T-cell (primary cell): Measurements from ENCODE around the gene BRD3OS. TPM values are rescaled to one million over a fixed set of nuclear protein-coding genes. Genes with fewer than 3 reads are reported as not detected.

Experiments used
- ATAC-seq, 4 experiments: fragments of 200-7000 bp in 3 of 4; fragments of 150-1000 bp in 1 of 4; cut with Tn5 transposase; replicated peaks in 1 of 4; 1 replicate in 3 of 4; 2 replicates in 1 of 4; pipeline ENCODE4 v1.10.0; 2021; ENCODE audit warnings: moderate library complexity in 3 of 4, mild to moderate bottlenecking in 2 of 4, moderate number of reproducible peaks in 1 of 4
- CTCF ChIA-PET, 2 donors: fragments of 300-600 bp; sonication (Branson Sonifier 250); formaldehyde crosslinking; loops; one replicate each; lab custom pipeline; 2022; ENCODE audit warnings: antibody characterized with exemption in 2 of 2; lab: Charles Lee
- POLR2A ChIA-PET, 2 donors: fragments of 300-600 bp; sonication (Branson Sonifier 250); formaldehyde crosslinking; loops; one replicate each; lab custom pipeline; 2022; ENCODE audit warnings: antibody characterized with exemption in 2 of 2; lab: Charles Lee
- DNase-seq, 35 experiments: peaks; one replicate each; pipeline versions ENCODE4 v3.0.0 to v3.0.0-alpha.2; 2013 to 2023
- H3K27ac ChIP-seq: one replicate; pipeline ENCODE4 v1.5.1; 2013; ENCODE audit warnings: low read length
- H3K27me3 ChIP-seq, 2 experiments: replicated peaks in 1 of 2; 1 replicate in 1 of 2; 2 replicates in 1 of 2; pipeline versions ENCODE4 v1.6.1 to v1.7.0; 2013; ENCODE audit warnings: low read length in 1 of 2, mixed read lengths in 1 of 2; ENCODE audit not compliant: control insufficient read depth in 2 of 2, insufficient read depth in 2 of 2; ENCODE audit errors: extremely low read depth in 1 of 2
- H3K36me3 ChIP-seq, 2 donors: 1 replicate in 1 of 2; 2 replicates in 1 of 2; pipeline versions ENCODE4 v1.6.1 to v1.7.0; 2013; ENCODE audit warnings: low read length in 1 of 2; ENCODE audit not compliant: control insufficient read depth in 2 of 2, insufficient read depth in 1 of 2; ENCODE audit errors: extremely low read depth in 1 of 2
- H3K4me1 ChIP-seq, 2 experiments: 1 replicate in 1 of 2; 2 replicates in 1 of 2; pipeline versions ENCODE4 v1.6.1 to v1.7.0; 2013; ENCODE audit warnings: low read length in 2 of 2, mixed read lengths in 1 of 2; ENCODE audit not compliant: insufficient read depth in 2 of 2, control insufficient read depth in 1 of 2; ENCODE audit errors: extremely low read depth in 1 of 2
- H3K4me3 ChIP-seq, 2 donors: 1 replicate in 1 of 2; 2 replicates in 1 of 2; pipeline versions ENCODE4 v1.5.1 to v1.7.0; 2013; ENCODE audit warnings: mild to moderate bottlenecking in 2 of 2, low read length in 1 of 2, moderate library complexity in 1 of 2; ENCODE audit not compliant: control insufficient read depth in 1 of 2; ENCODE audit errors: extremely low read depth in 1 of 2
- H3K9me3 ChIP-seq: 2 replicates; pipeline ENCODE4 v1.7.0; 2013
- H3K27ac Mint-ChIP-seq, 2 donors: one replicate each; pipeline ENCODE4 v1.8.0; 2020 to 2021; ENCODE audit warnings: mild to moderate bottlenecking in 2 of 2, mixed read lengths in 2 of 2
- H3K27me3 Mint-ChIP-seq, 2 donors: one replicate each; pipeline ENCODE4 v1.8.0; 2021 to 2022; ENCODE audit warnings: mixed read lengths in 2 of 2
- H3K36me3 Mint-ChIP-seq: one replicate; pipeline ENCODE4 v1.8.0; 2021; ENCODE audit warnings: mixed read lengths
- H3K4me1 Mint-ChIP-seq, 3 donors: one replicate each; pipeline ENCODE4 v1.8.0; 2020 to 2022; ENCODE audit warnings: mixed read lengths in 3 of 3, mild to moderate bottlenecking in 1 of 3
- H3K4me3 Mint-ChIP-seq, 3 donors: one replicate each; pipeline ENCODE4 v1.8.0; 2020 to 2022; ENCODE audit warnings: mild to moderate bottlenecking in 3 of 3, mixed read lengths in 3 of 3, moderate library complexity in 3 of 3
- H3K9me3 Mint-ChIP-seq, 3 donors: one replicate each; pipeline ENCODE4 v1.8.0; 2020 to 2022; ENCODE audit warnings: mixed read lengths in 3 of 3
- WGBS: methylation state at CpG from one replicate; pipeline ENCODE4 v1.1.5; 2013; ENCODE audit warnings: missing lambda C conversion rate; ENCODE audit not compliant: insufficient coverage; 5-methylcytosine and 5-hydroxymethylcytosine counted together
- total RNA-seq, 35 experiments: library from RNA in 6 of 35; stranded (reverse) in 6 of 35; fragments of 120-200 nt in 1 of 35; gene quantifications; one replicate each; pipeline versions ENCODE4 v1.2.1 to v1.2.4 and lab custom pipeline; 2013 to 2026

BRD3OS gene
- total RNA-seq, 5 donors from 2014 or later (not counting 1 experiment from before 2014, with no cell fraction given): 8.4 to 18.0 (median 16.5) TPM

DNA sequence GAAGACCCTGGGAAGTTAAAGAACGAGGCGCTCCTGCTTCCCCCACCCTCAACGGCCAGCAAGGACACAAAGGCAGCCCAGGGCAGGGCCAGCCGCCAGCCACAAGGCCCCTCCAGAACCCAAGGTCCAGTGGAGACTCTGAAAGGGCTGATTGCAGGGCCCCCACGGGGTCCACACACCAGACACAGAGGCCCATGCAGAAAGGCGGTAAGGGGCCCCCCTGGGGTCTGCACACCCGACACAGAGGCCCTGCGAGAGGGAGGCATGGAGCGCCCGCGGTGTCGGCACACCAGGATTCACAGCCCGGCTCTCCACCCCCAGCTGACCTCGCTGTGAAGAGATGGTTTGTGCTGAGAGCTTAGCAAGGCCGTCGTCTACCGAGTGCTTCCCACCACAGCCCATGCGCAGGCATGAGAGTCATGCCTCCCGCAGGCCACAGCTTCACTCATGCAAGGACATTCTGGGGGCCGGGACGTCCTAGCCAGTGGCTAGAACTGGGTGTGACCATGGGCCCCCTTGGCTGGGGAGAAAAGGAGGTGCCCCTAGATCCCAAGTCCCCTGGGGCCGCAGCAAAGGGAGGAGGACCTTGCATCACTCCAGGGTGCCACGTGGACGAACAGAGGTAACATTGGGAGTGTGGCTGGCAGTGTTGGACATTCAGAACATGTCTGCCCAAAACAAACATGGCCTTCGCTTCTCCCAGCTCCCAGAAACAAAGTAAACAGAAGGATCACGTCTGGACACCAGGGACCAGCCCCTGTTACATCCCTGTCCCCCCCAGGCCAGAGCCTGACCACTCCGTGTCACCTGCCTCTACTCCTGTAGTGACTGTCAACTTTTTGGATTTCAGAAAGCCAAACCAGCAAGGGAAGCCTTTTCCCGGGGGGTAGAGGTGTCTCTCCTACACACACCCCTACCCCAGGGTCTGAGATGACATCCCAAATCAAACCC is 32.7 kb downstream of the BRD3OS start:
- DNase-seq (no peak), ATAC-seq (no peak)
- Histone ChIP-seq H3K9me3 (no peaks in the 10 kb centered on the region), H3K4me1 (peaks cover 2 to 76% of the 10 kb centered on the region in 2 experiments), H3K27me3 (no peaks in the 10 kb centered on the region), H3K4me3 (no peak overlapping the region), H3K27ac (no peak overlapping the region), H3K36me3 (peaks cover 5% of the 10 kb centered on the region in 2 donors)
- Mint-ChIP-seq H3K4me3 (no peak overlapping the region), H3K9me3 (no peaks in the 10 kb centered on the region), H3K36me3 (no peaks in the 10 kb centered on the region), H3K4me1 (peaks cover 21 to 54% (median 54%) of the 10 kb centered on the region in 3 donors), H3K27me3 (no peaks in the 10 kb centered on the region), H3K27ac (no peak overlapping the region)
- CTCF ChIA-PET: no interaction called here
- POLR2A ChIA-PET: no interaction called here
- WGBS: 92% methylated on average over 15 of the region's 28 CpGs

DNA sequence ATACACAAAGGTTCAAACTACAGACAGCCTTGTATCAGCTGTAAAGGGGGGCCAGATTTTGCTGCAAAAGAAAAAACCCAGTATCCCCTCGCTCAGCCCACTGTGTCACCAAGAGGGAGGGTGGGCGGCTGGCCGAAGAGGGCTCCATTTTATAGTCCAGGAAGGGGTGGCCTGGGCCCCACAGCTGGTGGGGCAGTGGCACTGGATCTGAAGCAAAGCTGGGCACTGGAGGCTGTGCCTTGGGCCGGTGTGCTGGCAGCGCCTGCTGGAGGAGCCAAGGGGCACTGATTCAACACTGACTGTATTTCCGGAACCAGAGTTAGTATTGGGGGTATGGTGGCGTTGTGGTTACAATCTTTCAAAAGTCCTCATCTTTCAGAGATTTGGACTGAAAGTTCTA is 33.4 kb downstream of the BRD3OS start:
- ChIA-PET POLR2A (no interaction called here), CTCF (no interaction called here)
- H3K9me3 Mint-ChIP-seq: no peaks in the 10 kb centered on the region
- Histone ChIP-seq H3K9me3 (no peaks in the 10 kb centered on the region), H3K36me3 (peaks cover 3 to 8% of the 10 kb centered on the region in 2 donors), H3K27ac (no peak overlapping the region), H3K4me1 (peaks cover 2 to 83% of the 10 kb centered on the region in 2 experiments), H3K4me3 (no peak overlapping the region), H3K27me3 (no peaks in the 10 kb centered on the region)
- H3K27me3 Mint-ChIP-seq: no peaks in the 10 kb centered on the region
- 98% methylated on average over 7 of the region's 7 CpGs for WGBS
- H3K4me1 Mint-ChIP-seq: peaks cover 26 to 61% (median 60%) of the 10 kb centered on the region in 3 donors
- peak overlapping the region in 1 of 2 donors; percentile 48 for H3K27ac Mint-ChIP-seq
- no peak overlapping the region for H3K4me3 Mint-ChIP-seq
- ATAC-seq (no peak), DNase-seq (no peak)
- H3K36me3 Mint-ChIP-seq: no peaks in the 10 kb centered on the region

DNA sequence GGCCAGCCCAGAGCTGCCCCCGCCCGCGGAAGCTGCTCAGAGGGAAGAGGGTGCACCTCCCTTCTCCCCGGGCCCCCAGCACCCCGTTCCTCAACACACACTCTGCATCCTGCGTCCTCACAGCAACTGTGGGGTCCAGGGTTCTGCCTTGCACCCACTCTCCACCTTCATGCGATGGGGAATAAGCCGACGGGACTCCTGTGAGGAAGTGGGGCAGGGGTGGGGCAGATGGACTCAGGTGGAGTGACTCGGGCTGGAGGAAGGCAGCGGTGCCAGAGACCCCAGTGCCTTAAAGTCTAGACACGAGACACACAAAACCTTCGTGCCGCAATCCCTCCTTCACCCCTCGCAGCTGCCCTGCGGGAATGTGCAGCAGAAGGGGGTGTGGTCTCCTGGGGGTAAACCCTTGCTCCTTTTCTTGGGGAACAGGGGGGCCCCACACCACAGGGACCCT is 33.9 kb downstream of the BRD3OS start:
- peaks cover 26 to 63% (median 62%) of the 10 kb centered on the region in 3 donors for H3K4me1 Mint-ChIP-seq
- H3K27ac Mint-ChIP-seq: no peak overlapping the region
- ChIA-PET POLR2A (no interaction called here), CTCF (no interaction called here)
- H3K9me3 Mint-ChIP-seq: no peaks in the 10 kb centered on the region
- no peaks in the 10 kb centered on the region for H3K27me3 Mint-ChIP-seq
- Histone ChIP-seq H3K27me3 (no peaks in the 10 kb centered on the region), H3K9me3 (no peaks in the 10 kb centered on the region), H3K36me3 (peaks cover 3 to 8% of the 10 kb centered on the region in 2 donors), H3K4me1 (peaks cover 2 to 88% of the 10 kb centered on the region in 2 experiments), H3K4me3 (no peak overlapping the region), H3K27ac (no peak overlapping the region)
- no peak for DNase-seq
- H3K36me3 Mint-ChIP-seq: no peaks in the 10 kb centered on the region
- WGBS: 90% methylated on average over 2 of the region's 16 CpGs
- ATAC-seq: no peak
- no peak overlapping the region for H3K4me3 Mint-ChIP-seq

DNA sequence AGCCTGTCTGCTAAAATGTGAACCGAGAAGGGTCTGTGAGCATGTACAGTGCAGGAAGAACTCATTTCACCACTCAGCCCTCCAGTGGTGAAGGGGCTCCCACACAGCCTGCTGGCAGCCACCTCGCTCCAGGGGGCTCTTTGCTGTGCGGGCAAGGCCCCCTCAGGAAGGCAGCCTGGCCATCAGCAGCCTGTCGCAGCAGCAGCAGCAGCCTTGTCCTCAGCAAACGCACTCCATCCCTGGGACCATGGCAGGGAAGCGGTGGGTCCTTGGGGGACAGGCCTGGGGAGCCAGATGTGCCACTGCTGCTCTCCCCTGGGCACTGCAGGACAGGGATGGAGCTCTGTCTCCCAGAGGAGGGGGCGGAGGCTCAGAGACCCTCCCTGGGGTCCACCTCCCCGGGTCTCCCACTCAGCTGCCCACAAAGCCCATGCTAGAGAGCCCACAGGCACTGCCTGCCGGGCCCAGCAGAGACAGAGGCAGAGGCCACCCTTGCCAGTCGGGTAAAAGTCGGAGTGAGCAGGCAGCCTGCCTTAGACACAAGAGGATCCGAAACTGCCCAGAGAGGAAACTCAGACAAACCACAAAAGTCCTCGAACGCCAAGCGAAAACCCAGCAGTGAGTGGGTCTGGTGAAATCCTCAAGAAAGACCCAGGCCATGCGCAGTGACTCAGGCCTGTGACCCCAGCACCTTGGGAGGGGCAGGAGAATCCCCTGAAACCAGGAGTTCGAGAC is 34.5 kb downstream of the BRD3OS start:
- Histone ChIP-seq H3K4me1 (peaks cover 2 to 94% of the 10 kb centered on the region in 2 experiments), H3K36me3 (peaks cover 0 to 3% of the 10 kb centered on the region in 2 donors), H3K27ac (no peak overlapping the region), H3K4me3 (no peak overlapping the region), H3K9me3 (no peaks in the 10 kb centered on the region), H3K27me3 (no peaks in the 10 kb centered on the region)
- DNase-seq (peak in 1 of 35 experiments; percentile 45), ATAC-seq (peak in 2 of 4 experiments; percentile 22 to 34)
- peaks cover 29 to 68% (median 67%) of the 10 kb centered on the region in 3 donors for H3K4me1 Mint-ChIP-seq
- H3K4me3 Mint-ChIP-seq: no peak overlapping the region
- WGBS: 54% methylated on average over 13 of the region's 17 CpGs
- no peaks in the 10 kb centered on the region for H3K27me3 Mint-ChIP-seq
- ChIA-PET POLR2A (interaction anchor here in 1 of 2 donors (0.6 kb wide), 1 partner anchor 893 kb away, joined by 5 read pairs; no protein-coding TSS in a partner anchor), CTCF (interaction anchor here in 1 of 2 donors (0.5 kb wide), 1 partner anchor 9 kb away, joined by 8 read pairs; no protein-coding TSS in a partner anchor)
- peak overlapping the region in 1 of 2 donors; percentile 44 for H3K27ac Mint-ChIP-seq
- no peaks in the 10 kb centered on the region for H3K9me3 Mint-ChIP-seq
- no peaks in the 10 kb centered on the region for H3K36me3 Mint-ChIP-seq

DNA sequence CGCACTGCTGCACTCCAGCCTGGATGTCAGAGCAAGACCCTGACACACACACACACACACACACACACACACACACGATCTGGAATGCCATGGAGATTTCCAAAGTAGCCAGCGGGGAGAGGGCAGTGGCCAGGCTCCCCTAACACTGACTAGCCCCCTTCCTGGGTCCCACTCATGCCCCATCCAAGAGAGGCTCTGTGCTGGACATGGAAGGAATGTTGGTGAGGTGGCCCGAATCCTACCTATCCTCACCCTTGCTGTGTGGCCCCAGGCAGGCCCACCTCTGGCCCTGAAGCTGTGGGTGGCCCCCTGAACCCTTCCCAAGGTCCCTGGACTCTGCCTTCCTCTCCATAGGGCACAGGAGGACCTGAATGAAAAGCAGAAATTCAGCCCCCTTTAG is 35.3 kb downstream of the BRD3OS start:
- DNase-seq (no peak), ATAC-seq (no peak)
- peaks cover 37 to 75% (median 74%) of the 10 kb centered on the region in 3 donors for H3K4me1 Mint-ChIP-seq
- H3K9me3 Mint-ChIP-seq: no peaks in the 10 kb centered on the region
- no peak overlapping the region for H3K27ac Mint-ChIP-seq
- H3K27me3 Mint-ChIP-seq: no peaks in the 10 kb centered on the region
- no peak overlapping the region for H3K4me3 Mint-ChIP-seq
- no peaks in the 10 kb centered on the region for H3K36me3 Mint-ChIP-seq
- Histone ChIP-seq H3K36me3 (peaks cover 0 to 3% of the 10 kb centered on the region in 2 donors), H3K9me3 (no peaks in the 10 kb centered on the region), H3K27ac (no peak overlapping the region), H3K4me3 (no peak overlapping the region), H3K4me1 (peaks cover 2 to 95% of the 10 kb centered on the region in 2 experiments), H3K27me3 (no peaks in the 10 kb centered on the region)
- WGBS: no CpG with 5 or more reads among the region's 4 CpGs
- ChIA-PET POLR2A (interaction anchor here in 1 of 2 donors (0.6 kb wide), 1 partner anchor 894 kb away, joined by 5 read pairs; no protein-coding TSS in a partner anchor), CTCF (interaction anchor here in 1 of 2 donors (0.5 kb wide), 1 partner anchor 9 kb away, joined by 8 read pairs; no protein-coding TSS in a partner anchor)
